Lung (tissue), 12 donors: Measurements from ENCODE around the gene FEM1B. TPM values are rescaled to one million over a fixed set of nuclear protein-coding genes. Genes with fewer than 3 reads are reported as not detected.
A peak's percentile ranks its signal among the peaks of the same experiment; 100 is the strongest.

Source experiments
- ATAC-seq: fragments of 200-7000 bp; cut with Tn5 transposase; one replicate; pipeline ENCODE4 v1.9.1; 2020; ENCODE audit warnings: moderate number of reproducible peaks; ENCODE audit not compliant: insufficient read depth, low FRiP score
- DNase-seq, 3 donors: peaks; one replicate each; pipeline ENCODE4 v3.0.0-alpha.2; 2013 to 2017
- H3K27ac ChIP-seq, 2 donors: one replicate each; pipeline ENCODE4 v1.5.1; 2013; ENCODE audit warnings: mild to moderate bottlenecking in 2 of 2, moderate library complexity in 2 of 2, control low read depth in 1 of 2, inconsistent platforms in 1 of 2, low read depth in 1 of 2, low read length in 1 of 2
- H3K27me3 ChIP-seq, 3 donors: one replicate each; pipeline ENCODE4 v1.5.1; 2013; ENCODE audit warnings: low read length in 2 of 3; ENCODE audit not compliant: control insufficient read depth in 3 of 3, insufficient read depth in 3 of 3
- H3K36me3 ChIP-seq, 4 donors: one replicate each; pipeline ENCODE4 v1.5.1; 2013; ENCODE audit warnings: low read length in 4 of 4, mild to moderate bottlenecking in 1 of 4, moderate library complexity in 1 of 4; ENCODE audit not compliant: control insufficient read depth in 4 of 4, insufficient read depth in 4 of 4
- H3K4me1 ChIP-seq, 5 donors: one replicate each; pipeline ENCODE4 v1.5.1; 2013; ENCODE audit warnings: low read length in 5 of 5, mild to moderate bottlenecking in 2 of 5, moderate library complexity in 1 of 5; ENCODE audit not compliant: control insufficient read depth in 5 of 5, insufficient read depth in 5 of 5
- H3K4me3 ChIP-seq: one replicate; pipeline ENCODE4 v1.5.1; 2013; ENCODE audit warnings: mild to moderate bottlenecking, control low read depth, moderate library complexity
- H3K9ac ChIP-seq, 2 donors: one replicate each; pipeline ENCODE4 v1.5.1; 2013; ENCODE audit warnings: low read length in 2 of 2, control low read depth in 1 of 2; ENCODE audit not compliant: insufficient read depth in 1 of 2
- H3K9me3 ChIP-seq, 4 donors: one replicate each; pipeline ENCODE4 v1.5.1; 2013; ENCODE audit warnings: low read length in 3 of 4, mild to moderate bottlenecking in 1 of 4, moderate library complexity in 1 of 4; ENCODE audit not compliant: control insufficient read depth in 4 of 4, insufficient read depth in 3 of 4
- CTCF ChIP-seq: IDR thresholded peaks from 2 replicates; pipeline ENCODE4 v1.5.1; 2012; ENCODE audit warnings: mild to moderate bottlenecking; ENCODE audit errors: control extremely low read depth, extremely low read depth
- WGBS, 2 donors: extraction: QIAGEN DNeasy Blood & Tissue Kit; methylation state at CpG; one replicate each; pipeline ENCODE4 v1.1.7; 2013; 5-methylcytosine and 5-hydroxymethylcytosine counted together
- polyA plus RNA-seq, 2 donors: library from polyadenylated mRNA; stranded (reverse); fragments of 200-250 nt; gene quantifications; one replicate each; pipeline ENCODE4 v1.2.1, GENCODE V29; 2013
- total RNA-seq, 2 donors: library from RNA; depleted of rRNA in 1 of 2; stranded (reverse); fragments of >200 nt in 1 of 2; gene quantifications; one replicate each; pipeline ENCODE4 v1.2.1, GENCODE V29; 2014 to 2021
- donor health status: control.
- donor health status: control.
- donor health status: Bipolar disorder and iron deficiency.
- donor health status: healthy.
- donor health status: DM: yes; HTN: yes; CAD: no.

Gene FEM1B
- total and polyA plus RNA-seq, 4 donors = 8.1 to 57.7 (median 30.5) TPM

- peaks cover 7 to 48% (median 12%) of the 10 kb centered on the region in 5 donors for H3K4me1 ChIP-seq
- no peak for ATAC-seq
Observed at GRCh38 chr15:68278595-68279405, 1.3 kb downstream of the FEM1B start.

DNA sequence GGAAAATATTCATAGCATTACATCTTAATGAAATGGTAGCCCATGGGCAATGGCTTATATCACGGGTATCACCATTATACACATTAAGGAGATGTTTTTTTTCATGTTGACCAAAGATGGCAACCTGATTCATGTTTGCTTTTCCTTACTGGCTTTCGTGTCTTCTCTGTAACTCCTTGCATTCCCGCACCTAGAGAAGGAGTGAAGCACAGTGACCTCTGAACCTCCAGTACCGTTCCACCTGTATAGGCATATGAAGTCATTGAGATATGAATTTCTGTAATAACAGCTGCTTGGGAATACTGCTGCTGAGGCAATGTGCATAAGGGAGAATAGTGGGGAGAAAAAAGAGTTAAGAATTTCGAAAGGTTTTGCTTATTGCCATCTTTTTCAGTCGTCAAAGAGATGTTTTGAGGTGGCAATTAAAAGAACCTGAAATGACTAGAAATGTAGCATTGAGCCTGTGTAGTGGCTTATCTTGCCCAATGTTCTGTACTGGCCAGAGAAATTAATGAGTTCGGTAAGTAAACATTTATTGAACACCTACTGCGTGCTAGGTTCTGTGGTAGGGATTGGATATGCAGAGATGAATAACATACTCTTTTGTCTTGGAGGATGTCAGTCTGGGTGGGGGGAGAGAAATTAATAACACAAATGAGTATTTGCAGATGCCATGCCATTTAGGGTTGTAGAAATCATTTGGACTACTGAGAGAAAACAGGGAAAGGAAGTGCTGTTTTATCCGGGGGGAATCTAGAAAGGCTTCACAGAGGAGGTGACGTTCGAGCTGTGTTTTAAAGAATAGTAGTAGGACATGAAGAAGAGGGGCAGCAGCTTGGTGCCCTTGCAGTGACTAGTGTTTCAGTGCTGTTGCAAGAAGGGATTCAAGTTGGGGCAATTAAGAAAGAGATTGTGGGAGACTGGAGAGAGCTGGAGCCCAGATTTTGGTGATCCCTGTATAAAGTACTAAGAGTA, 2.5 kb downstream of the FEM1B start:
- Histone ChIP-seq H3K4me1 (peaks cover 7 to 48% (median 10%) of the 10 kb centered on the region in 5 donors), H3K27me3 (no peaks in the 10 kb centered on the region), H3K9ac (peak overlapping the region in 1 of 2 donors; percentile 94), H3K36me3 (peaks cover 0 to 15% (median 7%) of the 10 kb centered on the region in 4 donors), H3K4me3 (no peak overlapping the region), H3K27ac (peak overlapping the region in 1 of 2 donors; percentile 80), H3K9me3 (no peaks in the 10 kb centered on the region)
- no peak for TF ChIP-seq CTCF
- ATAC-seq = no peak
- 39 to 54% methylated on average over 11 of the region's 11 CpGs for WGBS, 2 donors
- no peak for DNase-seq

More at GRCh38 chr15:68278595-68279405, 1.3 kb downstream of the FEM1B start:
- H3K27me3 ChIP-seq = no peaks in the 10 kb centered on the region
- no peaks in the 10 kb centered on the region for H3K9me3 ChIP-seq
- peak overlapping the region; percentile 87 to 94 for H3K9ac ChIP-seq
- peak overlapping the region; percentile 87 for H3K4me3 ChIP-seq
- TF ChIP-seq CTCF = no peak
- peaks cover 0 to 8% (median 2%) of the 10 kb centered on the region in 4 donors for H3K36me3 ChIP-seq
- WGBS, 2 donors = 2 to 4% methylated on average over 17 to 23 of the region's 23 CpGs
- peak in 2 of 3 donors; percentile 32 to 42 for DNase-seq
- H3K27ac ChIP-seq = peak overlapping the region; percentile 95 to 98

GRCh38 chr15:68281008-68281407, 3.5 kb downstream of the FEM1B start:
- no peak for ATAC-seq
- WGBS, 2 donors = 39 to 67% methylated on average over 1 of the region's 1 CpG
- no peaks in the 10 kb centered on the region for H3K27me3 ChIP-seq
- peak overlapping the region in 1 of 2 donors; percentile 36 for H3K27ac ChIP-seq
- TF ChIP-seq CTCF = no peak
- H3K4me3 ChIP-seq = no peak overlapping the region
- no peak for DNase-seq
- peaks cover 0 to 16% (median 9%) of the 10 kb centered on the region in 4 donors for H3K36me3 ChIP-seq
- H3K9me3 ChIP-seq = no peaks in the 10 kb centered on the region
- peaks cover 5 to 46% (median 7%) of the 10 kb centered on the region in 5 donors for H3K4me1 ChIP-seq
- H3K9ac ChIP-seq = peak overlapping the region in 1 of 2 donors; percentile 38
